Smooth muscle cell (in vitro differentiated cells): ENCODE results near the gene RHBDL1. TPM values are rescaled to one million over a fixed set of nuclear protein-coding genes. Genes with fewer than 3 reads are reported as not detected.
A peak's percentile ranks its signal among the peaks of the same experiment; 100 is the strongest.

ENCODE experiments used
- DNase-seq: peaks from one replicate; lab custom pipeline; 2025; ENCODE audit not compliant: unreplicated experiment; lab: John Stamatoyannopoulos, UW
- H2AFZ ChIP-seq: fragments of 200-600 bp; sonication (generic); 2 replicates; pipeline ENCODE4 v1.6.0; 2016; ENCODE audit warnings: antibody characterized with exemption, low read depth, mild to moderate bottlenecking
- H3F3A ChIP-seq: fragments of 200-600 bp; sonication (generic); 2 replicates; pipeline ENCODE4 v1.6.0; 2017; ENCODE audit warnings: antibody characterized with exemption, low read depth
- H3K27ac ChIP-seq: fragments of 200-600 bp; sonication (generic); 2 replicates; pipeline ENCODE4 v1.5.1; 2016; ENCODE audit warnings: low read depth, mild to moderate bottlenecking
- H3K27me3 ChIP-seq: fragments of 200-600 bp; sonication (generic); 2 replicates; pipeline ENCODE4 v1.6.1; 2016; ENCODE audit warnings: low read depth, mild to moderate bottlenecking
- H3K36me3 ChIP-seq: fragments of 200-600 bp; sonication (generic); 2 replicates; pipeline ENCODE4 v1.5.1; 2016; ENCODE audit warnings: low read depth
- H3K4me1 ChIP-seq: fragments of 200-600 bp; sonication (generic); 2 replicates; pipeline ENCODE4 v1.5.1; 2016; ENCODE audit warnings: low read depth
- H3K4me2 ChIP-seq: fragments of 200-600 bp; sonication (generic); 2 replicates; pipeline ENCODE4 v1.6.0; 2016; ENCODE audit warnings: mild to moderate bottlenecking
- H3K4me3 ChIP-seq: fragments of 200-600 bp; sonication (generic); 2 replicates; pipeline ENCODE4 v1.5.1; 2016; ENCODE audit warnings: mild to moderate bottlenecking
- H3K79me2 ChIP-seq: fragments of 200-600 bp; sonication (generic); 2 replicates; pipeline ENCODE4 v1.6.0; 2016; ENCODE audit warnings: low read depth, mild to moderate bottlenecking
- H3K9ac ChIP-seq: fragments of 200-600 bp; sonication (generic); 2 replicates; pipeline ENCODE4 v1.6.0; 2016; ENCODE audit warnings: low read depth
- H3K9me3 ChIP-seq: fragments of 200-600 bp; sonication (generic); replicated peaks from 2 replicates; pipeline ENCODE4 v1.5.1; 2016; ENCODE audit warnings: low read depth
- H4K20me1 ChIP-seq: fragments of 200-600 bp; sonication (generic); 2 replicates; pipeline ENCODE4 v1.6.0; 2016; ENCODE audit warnings: low read depth
- CTCF ChIP-seq: fragments of 200-600 bp; sonication (generic); IDR thresholded peaks from 2 replicates; pipeline ENCODE4 v1.5.1; 2017; ENCODE audit warnings: borderline replicate concordance, mild to moderate bottlenecking, antibody characterized with exemption; ENCODE audit not compliant: insufficient read depth, poor library complexity, severe bottlenecking
- WGBS: methylation state at CpG from one replicate; pipeline ENCODE4 v1.1.7; 2016; ENCODE audit warnings: low lambda C conversion rate; 5-methylcytosine and 5-hydroxymethylcytosine counted together
- polyA plus RNA-seq: library from polyadenylated mRNA; unstranded; fragments of >200 nt; fragmentation: Nextera tagmentation; extraction: Ambion mirVana; gene quantifications from 2 replicates; pipeline ENCODE4 v1.2.1, GENCODE V29; 2016
- total RNA-seq: library from RNA; depleted of rRNA; stranded (reverse); fragments of >200 nt; gene quantifications from 2 replicates; pipeline ENCODE4 v1.2.3, GENCODE V29; 2014

The RHBDL1 gene
- total and polyA plus RNA-seq, 2 experiments from 2014 or later = 2.7 to 3.7 TPM

- H3K36me3 ChIP-seq = no peaks in the 10 kb centered on the region
- 86% methylated on average over 19 of the region's 19 CpGs for whole genome bisulfite sequencing
- peaks cover 7% of the 10 kb centered on the region for H4K20me1 ChIP-seq
- no peak overlapping the region for H3K27ac ChIP-seq
- no peaks in the 10 kb centered on the region for H3F3A ChIP-seq
- peaks cover 88% of the 10 kb centered on the region for H3K27me3 ChIP-seq
- H3K4me3 ChIP-seq = no peak overlapping the region
- DNase-seq = no peak
- no peak overlapping the region for H2AFZ ChIP-seq
- H3K4me1 ChIP-seq = peaks cover 6% of the 10 kb centered on the region
- TF ChIP-seq CTCF = no peak
- no peaks in the 10 kb centered on the region for H3K9me3 ChIP-seq
- H3K4me2 ChIP-seq = no peak overlapping the region
- H3K9ac ChIP-seq = no peak overlapping the region
- H3K79me2 ChIP-seq = no peaks in the 10 kb centered on the region
Measured at GRCh38 chr16:698911-699671, 23.6 kb downstream of the RHBDL1 start.

DNA sequence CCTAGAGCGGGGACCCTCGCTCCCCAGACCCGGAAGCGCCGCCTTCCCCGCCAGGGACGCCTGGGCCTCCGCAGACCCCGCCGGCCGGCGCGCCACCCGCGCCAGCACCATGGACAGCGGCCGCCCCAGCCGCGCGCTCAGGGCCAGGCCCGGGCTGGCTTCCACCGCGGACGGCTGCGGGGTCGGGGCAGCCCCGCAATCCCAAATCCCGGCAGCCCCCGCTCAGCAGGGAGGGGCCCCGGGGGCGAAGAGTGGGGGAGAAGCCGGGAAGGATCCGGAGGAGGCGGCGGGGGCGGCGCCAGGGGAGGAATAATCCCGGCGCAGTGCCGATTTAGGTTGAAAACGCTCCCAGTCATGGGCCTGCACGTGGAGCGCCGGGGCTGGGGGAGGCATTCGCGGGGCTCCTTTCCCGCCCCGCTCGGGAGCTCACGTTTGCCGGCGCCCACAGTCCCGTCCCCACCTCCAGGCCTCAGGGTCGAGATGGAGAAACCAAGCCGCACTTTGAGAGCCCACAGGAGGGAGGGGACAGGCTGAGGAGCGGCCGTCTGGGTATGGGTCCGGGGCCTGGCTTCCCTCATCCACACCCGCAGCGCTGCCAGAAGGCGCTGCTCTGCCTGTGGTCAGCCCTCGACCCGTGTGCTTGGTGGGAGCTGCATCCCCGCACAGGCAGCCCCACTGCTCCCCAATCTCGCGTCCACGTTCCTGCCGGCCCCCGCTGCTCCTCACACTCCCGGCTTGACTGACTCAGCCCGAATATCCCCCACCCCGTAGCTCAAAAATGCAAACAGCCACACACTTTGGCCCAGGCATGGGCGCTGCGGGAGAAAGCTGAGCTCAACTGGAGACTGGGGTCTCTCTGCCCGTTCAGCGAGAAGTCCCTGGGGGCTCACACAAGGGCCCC lies 25.5 kb downstream of the RHBDL1 start:
- TF ChIP-seq CTCF = no peak
- Histone ChIP-seq H3K4me1 (no peaks in the 10 kb centered on the region), H3K36me3 (no peaks in the 10 kb centered on the region), H3K4me2 (peak overlapping the region; percentile 72), H2AFZ (no peak overlapping the region), H3K79me2 (no peaks in the 10 kb centered on the region), H3K9me3 (no peaks in the 10 kb centered on the region), H3K27me3 (peaks cover 85% of the 10 kb centered on the region), H3F3A (no peaks in the 10 kb centered on the region), H3K4me3 (no peak overlapping the region), H4K20me1 (peaks cover 7% of the 10 kb centered on the region), H3K27ac (no peak overlapping the region), H3K9ac (no peak overlapping the region)
- DNase-seq = peak; percentile 13
- 14% methylated on average over 69 of the region's 76 CpGs for WGBS

GRCh38 chr16:702341-702740 lies 26.9 kb downstream of the RHBDL1 start:
- Histone ChIP-seq H3K4me1 (no peaks in the 10 kb centered on the region), H3K36me3 (no peaks in the 10 kb centered on the region), H3K79me2 (no peaks in the 10 kb centered on the region), H3K27ac (no peak overlapping the region), H3K27me3 (peaks cover 88% of the 10 kb centered on the region), H3K9me3 (no peaks in the 10 kb centered on the region), H2AFZ (no peak overlapping the region), H4K20me1 (peaks cover 7% of the 10 kb centered on the region), H3F3A (no peaks in the 10 kb centered on the region), H3K4me2 (no peak overlapping the region), H3K4me3 (no peak overlapping the region), H3K9ac (no peak overlapping the region)
- TF ChIP-seq CTCF = no peak
- 87% methylated on average over 19 of the region's 19 CpGs for WGBS
- DNase-seq = no peak
